H9 (cell line): ENCODE data around the gene ST6GALNAC3. TPM values are rescaled to one million over a fixed set of nuclear protein-coding genes. Genes with fewer than 3 reads are reported as not detected.

Experiments used
- DNase-seq: peaks from one replicate; pipeline ENCODE4 v3.0.0-alpha.2; 2017
- H2AFZ ChIP-seq: one replicate; pipeline ENCODE4 v1.6.1; 2013; ENCODE audit warnings: mild to moderate bottlenecking, low read length, control low read depth, moderate library complexity
- H2AK5ac ChIP-seq: 2 replicates; pipeline ENCODE4 v1.6.1; 2013; ENCODE audit warnings: low read length, control low read depth, mixed read lengths; ENCODE audit not compliant: insufficient read length
- H2BK120ac ChIP-seq: one replicate; pipeline ENCODE4 v1.6.1; 2013; ENCODE audit warnings: low read depth, mild to moderate bottlenecking, low read length, control low read depth, inconsistent platforms; ENCODE audit not compliant: poor library complexity, severe bottlenecking
- H2BK12ac ChIP-seq: 2 replicates; pipeline ENCODE4 v1.6.1; 2013; ENCODE audit warnings: low read length, control low read depth, mixed read lengths, low read depth; ENCODE audit not compliant: insufficient read length
- H2BK15ac ChIP-seq: 2 replicates; pipeline ENCODE4 v1.6.1; 2013; ENCODE audit warnings: low read depth, low read length, control low read depth
- H2BK20ac ChIP-seq: one replicate; pipeline ENCODE4 v1.6.1; 2013; ENCODE audit warnings: low read depth, mild to moderate bottlenecking, low read length, control low read depth, inconsistent platforms; ENCODE audit not compliant: poor library complexity, severe bottlenecking
- H2BK5ac ChIP-seq: 2 replicates; pipeline ENCODE4 v1.6.1; 2013; ENCODE audit warnings: low read length, control low read depth, mixed read lengths; ENCODE audit not compliant: insufficient read length
- H3K14ac ChIP-seq: 2 replicates; pipeline ENCODE4 v1.6.1; 2013; ENCODE audit warnings: low read length, control low read depth; ENCODE audit not compliant: insufficient read depth
- H3K18ac ChIP-seq: 2 replicates; pipeline ENCODE4 v1.6.1; 2013; ENCODE audit warnings: low read depth, mild to moderate bottlenecking, mixed read lengths, low read length, control low read depth; ENCODE audit not compliant: insufficient read length
- H3K23ac ChIP-seq: 2 replicates; pipeline ENCODE4 v1.6.1; 2013; ENCODE audit warnings: low read length, control low read depth, mixed read lengths, low read depth; ENCODE audit not compliant: insufficient read length
- H3K23me2 ChIP-seq: 2 replicates; pipeline ENCODE4 v1.6.1; 2013; ENCODE audit warnings: low read depth, mild to moderate bottlenecking, mixed read lengths, low read length, control low read depth; ENCODE audit not compliant: insufficient read length, poor library complexity, severe bottlenecking
- H3K27ac ChIP-seq: 2 replicates; pipeline ENCODE4 v1.5.1; 2013; ENCODE audit warnings: low read length, control low read depth, mixed read lengths, low read depth; ENCODE audit not compliant: insufficient read length
- H3K27me3 ChIP-seq: 2 replicates; pipeline ENCODE4 v1.6.1; 2013; ENCODE audit warnings: low read length, control low read depth, inconsistent platforms; ENCODE audit not compliant: insufficient read depth
- H3K4ac ChIP-seq: 2 replicates; pipeline ENCODE4 v1.6.1; 2013; ENCODE audit warnings: low read depth, mild to moderate bottlenecking, control low read depth, inconsistent platforms, low read length, moderate library complexity
- H3K4me1 ChIP-seq: 2 replicates; pipeline ENCODE4 v1.6.1; 2013; ENCODE audit warnings: low read length, control low read depth, inconsistent platforms; ENCODE audit not compliant: insufficient read depth
- H3K4me2 ChIP-seq: 2 replicates; pipeline ENCODE4 v1.6.1; 2013; ENCODE audit warnings: low read length, control low read depth, mixed read lengths; ENCODE audit not compliant: insufficient read length, insufficient read depth
- H3K56ac ChIP-seq: 2 replicates; pipeline ENCODE4 v1.6.1; 2013; ENCODE audit warnings: low read depth, mild to moderate bottlenecking, mixed read lengths, low read length, control low read depth; ENCODE audit not compliant: insufficient read length
- H3K79me1 ChIP-seq: 2 replicates; pipeline ENCODE4 v1.6.1; 2013; ENCODE audit warnings: low read depth, mild to moderate bottlenecking, moderate library complexity, low read length, control low read depth, inconsistent platforms; ENCODE audit not compliant: insufficient read depth, poor library complexity, severe bottlenecking
- H3K79me2 ChIP-seq: 2 replicates; pipeline ENCODE4 v1.6.1; 2013; ENCODE audit warnings: low read length, control low read depth, inconsistent platforms; ENCODE audit not compliant: insufficient read depth
- H3K9ac ChIP-seq: 2 replicates; pipeline ENCODE4 v1.6.1; 2013; ENCODE audit warnings: low read length, control low read depth, mixed read lengths; ENCODE audit not compliant: insufficient read length; ENCODE audit errors: extremely low read depth
- H3K9me3 ChIP-seq: one replicate; pipeline ENCODE4 v1.6.1; 2013; ENCODE audit warnings: low read depth, low read length, inconsistent platforms; ENCODE audit not compliant: control insufficient read depth
- H3T11ph ChIP-seq: one replicate; pipeline ENCODE4 v1.6.1; 2013; ENCODE audit warnings: mild to moderate bottlenecking, low read length, control low read depth, inconsistent platforms
- H4K20me1 ChIP-seq: one replicate; pipeline ENCODE4 v1.6.1; 2013; ENCODE audit not compliant: control insufficient read depth, insufficient read length, insufficient read depth
- H4K5ac ChIP-seq: 2 replicates; pipeline ENCODE4 v1.6.1; 2013; ENCODE audit warnings: low read depth, mild to moderate bottlenecking, mixed read lengths, low read length, control low read depth; ENCODE audit not compliant: insufficient read length
- H4K8ac ChIP-seq: replicated peaks from 2 replicates; pipeline ENCODE4 v1.6.1; 2013; ENCODE audit warnings: low read length, control low read depth, mixed read lengths, low read depth; ENCODE audit not compliant: insufficient read length
- H4K91ac ChIP-seq: 2 replicates; pipeline ENCODE4 v1.6.1; 2013; ENCODE audit warnings: low read depth, mild to moderate bottlenecking, moderate library complexity, mixed read lengths, low read length, control low read depth; ENCODE audit not compliant: insufficient read length
- H3K27ac Mint-ChIP-seq, 3 experiments: 2 replicates in 2 of 3; 3 replicates in 1 of 3; pipeline ENCODE4 v1.8.0; 2020 to 2021; ENCODE audit warnings: mixed read lengths in 3 of 3, mild to moderate bottlenecking in 1 of 3, moderate library complexity in 1 of 3
- H3K27me3 Mint-ChIP-seq: 2 replicates; pipeline ENCODE4 v1.8.0; 2021; ENCODE audit warnings: low read depth, mild to moderate bottlenecking, moderate library complexity, mixed read lengths
- H3K36me3 Mint-ChIP-seq, 3 experiments: 2 replicates in 2 of 3; 3 replicates in 1 of 3; pipeline ENCODE4 v1.8.0; 2020 to 2021; ENCODE audit warnings: low read depth in 3 of 3, mixed read lengths in 3 of 3; ENCODE audit not compliant: insufficient read depth in 1 of 3
- H3K4me1 Mint-ChIP-seq, 2 experiments: 2 replicates each; pipeline ENCODE4 v1.8.0; 2020; ENCODE audit warnings: mixed read lengths in 2 of 2
- H3K4me3 Mint-ChIP-seq, 2 experiments: 2 replicates in 1 of 2; 3 replicates in 1 of 2; pipeline ENCODE4 v1.8.0; 2020 to 2021; ENCODE audit warnings: mild to moderate bottlenecking in 2 of 2, mixed read lengths in 2 of 2, moderate library complexity in 1 of 2
- H3K9me3 Mint-ChIP-seq, 2 experiments: 2 replicates in 1 of 2; 3 replicates in 1 of 2; pipeline ENCODE4 v1.8.0; 2020; ENCODE audit warnings: mild to moderate bottlenecking in 2 of 2, mixed read lengths in 2 of 2, moderate library complexity in 1 of 2
- WGBS: extraction: QIAGEN DNeasy Blood & Tissue Kit; methylation state at CpG from one replicate; pipeline ENCODE4 v1.1.7; 2013; ENCODE audit warnings: missing lambda C conversion rate, low lambda C conversion rate, mixed read lengths; ENCODE audit not compliant: insufficient read length; ENCODE audit errors: extremely low coverage; 5-methylcytosine and 5-hydroxymethylcytosine counted together
- total RNA-seq: library from RNA; stranded (reverse); gene quantifications from 2 replicates; pipeline ENCODE4 v1.2.1, GENCODE V29; 2021
- TF ChIP-seq, protein P1 (sequence below): fragments of 200-600 bp; sonication (generic); conservative IDR thresholded peaks from 3 replicates; pipeline ENCODE4 v1.8.0; 2021; ENCODE audit warnings: antibody characterized with exemption, mild to moderate bottlenecking

Gene ST6GALNAC3
- total RNA-seq, 1 experiment from 2014 or later, result 11.2 TPM

GRCh38 chr1:76635784-76636183 is 561.2 kb downstream of the ST6GALNAC3 start:
- Histone ChIP-seq H3K56ac (no peak overlapping the region), H3K9me3 (no peaks in the 10 kb centered on the region), H4K91ac (no peak overlapping the region), H4K8ac (no peak overlapping the region), H2BK120ac (no peak overlapping the region), H3K23ac (no peak overlapping the region), H2BK5ac (no peak overlapping the region), H2BK15ac (no peak overlapping the region), H3K27ac (no peak overlapping the region), H3K79me2 (no peaks in the 10 kb centered on the region), H2AFZ (no peak overlapping the region), H3K4ac (no peak overlapping the region), H3K18ac (no peak overlapping the region), H3K9ac (no peak overlapping the region), H3T11ph (no peak overlapping the region), H2BK20ac (no peak overlapping the region), H3K79me1 (no peaks in the 10 kb centered on the region), H4K5ac (no peak overlapping the region), H4K20me1 (no peaks in the 10 kb centered on the region), H3K23me2 (no peaks in the 10 kb centered on the region), H2AK5ac (no peak overlapping the region), H2BK12ac (no peak overlapping the region), H3K14ac (no peak overlapping the region), H3K27me3 (no peaks in the 10 kb centered on the region), H3K4me1 (no peaks in the 10 kb centered on the region), H3K4me2 (no peak overlapping the region)
- H3K27me3 Mint-ChIP-seq, result no peaks in the 10 kb centered on the region
- TF ChIP-seq, protein P1, sequence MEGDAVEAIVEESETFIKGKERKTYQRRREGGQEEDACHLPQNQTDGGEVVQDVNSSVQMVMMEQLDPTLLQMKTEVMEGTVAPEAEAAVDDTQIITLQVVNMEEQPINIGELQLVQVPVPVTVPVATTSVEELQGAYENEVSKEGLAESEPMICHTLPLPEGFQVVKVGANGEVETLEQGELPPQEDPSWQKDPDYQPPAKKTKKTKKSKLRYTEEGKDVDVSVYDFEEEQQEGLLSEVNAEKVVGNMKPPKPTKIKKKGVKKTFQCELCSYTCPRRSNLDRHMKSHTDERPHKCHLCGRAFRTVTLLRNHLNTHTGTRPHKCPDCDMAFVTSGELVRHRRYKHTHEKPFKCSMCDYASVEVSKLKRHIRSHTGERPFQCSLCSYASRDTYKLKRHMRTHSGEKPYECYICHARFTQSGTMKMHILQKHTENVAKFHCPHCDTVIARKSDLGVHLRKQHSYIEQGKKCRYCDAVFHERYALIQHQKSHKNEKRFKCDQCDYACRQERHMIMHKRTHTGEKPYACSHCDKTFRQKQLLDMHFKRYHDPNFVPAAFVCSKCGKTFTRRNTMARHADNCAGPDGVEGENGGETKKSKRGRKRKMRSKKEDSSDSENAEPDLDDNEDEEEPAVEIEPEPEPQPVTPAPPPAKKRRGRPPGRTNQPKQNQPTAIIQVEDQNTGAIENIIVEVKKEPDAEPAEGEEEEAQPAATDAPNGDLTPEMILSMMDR, result no peak
- H3K27ac Mint-ChIP-seq, result no peak overlapping the region
- no peak for DNase-seq
- H3K36me3 Mint-ChIP-seq, result no peaks in the 10 kb centered on the region
- H3K4me3 Mint-ChIP-seq, result no peak overlapping the region
- WGBS, result no CpG with 5 or more reads among the region's 2 CpGs
- H3K4me1 Mint-ChIP-seq, result peaks cover 2 to 8% of the 10 kb centered on the region in 2 experiments; a peak in 3 of 4 replicates
- no peaks in the 10 kb centered on the region for H3K9me3 Mint-ChIP-seq
